Ovary (tissue), 3 donors: Measurements from ENCODE around the gene BCO1.

Source experiments
- CTCF ChIP-seq, 3 donors: fragments of 450-650 bp in 2 of 3; fragments of 200-600 bp in 1 of 3; IDR thresholded peaks; one replicate each; pipeline versions ENCODE4 v1.5.1 to v1.8.0; 2016 to 2022; ENCODE audit warnings: antibody characterized with exemption in 3 of 3, mild to moderate bottlenecking in 1 of 3
- EP300 ChIP-seq: sonication (generic); formaldehyde crosslinking; IDR thresholded peaks from one replicate; pipeline ENCODE4 v1.6.1; 2017; ENCODE audit warnings: antibody characterized with exemption
- POLR2A ChIP-seq: fragments of 450-650 bp; IDR thresholded peaks from one replicate; pipeline ENCODE4 v1.6.1; 2017; ENCODE audit warnings: antibody characterized with exemption, mild to moderate bottlenecking, moderate library complexity
- donor health status: DM: no; HTN: no; CAD: no.

GRCh38 chr16:81296631-81297030 is 58.1 kb downstream of the BCO1 start:
- TF ChIP-seq CTCF (IDR thresholded peaks at IDR 0.05) (no peak), POLR2A (no peak), EP300 (no peak)
